ENCODE measurements around the gene GPR82. TPM values are rescaled to one million over a fixed set of nuclear protein-coding genes. Genes with fewer than 3 reads are reported as not detected.
A peak's percentile ranks its signal among the peaks of the same experiment; 100 is the strongest.
"Not testable (repeated sequence)": the region's sequence is repeated elsewhere in the genome, so short reads cannot be mapped to it uniquely, and the experiment has no call there.

Gene GPR82
- polyA plus RNA-seq (2013, experiment 1 of 2), result not detected
- polyA plus RNA-seq (2013, experiment 2 of 2), result not detected

DNA sequence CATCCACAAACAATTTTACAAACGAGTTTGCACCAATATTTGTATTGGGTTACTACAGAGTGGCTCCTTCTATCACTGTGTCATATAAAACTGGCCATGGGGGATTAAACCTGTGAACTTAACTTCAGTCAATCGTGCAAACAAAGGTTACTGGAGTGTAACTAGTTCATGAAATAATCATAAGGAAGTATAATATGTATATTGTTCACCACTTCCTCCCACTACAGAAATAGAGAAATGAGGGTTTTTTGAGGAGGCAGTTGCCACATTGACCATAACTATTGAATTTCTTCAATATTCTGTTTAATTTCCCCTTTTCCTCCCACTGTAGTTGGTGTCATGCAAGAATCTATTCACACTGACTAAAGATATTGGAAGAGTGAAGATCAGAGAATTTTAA is at the start of gene GPR82:
Gene GPR82, plus strand, starts transcription at position 356 of the 400 bp plus-strand sequence. CDS start 2,846 bp downstream, outside the sequence.
- H3K27ac ChIP-seq (ENCODE audit: low read length, poor library complexity, severe bottlenecking), result no peak within 1 kb of the TSS
- H2BK5ac ChIP-seq (ENCODE audit: low read depth, low read length, poor library complexity, severe bottlenecking), result no peak within 1 kb of the TSS
- peak within 1 kb of the TSS; percentile 42 for H3K9ac ChIP-seq (ENCODE audit: low read length)
- H3K36me3 ChIP-seq (ENCODE audit: control insufficient read depth in 1 of 2, insufficient read depth in 2 of 2, low read depth in 1 of 2, low read length in 2 of 2), result no peaks in the 10 kb centered on the region
- WGBS, result no CpG with 5 or more reads among the region's 2 CpGs
- no peak within 1 kb of the TSS for H4K8ac ChIP-seq (ENCODE audit: low read length)
- no peak for DNase-seq
- no peak within 1 kb of the TSS for H4K91ac ChIP-seq (ENCODE audit: low read length)
- H2AFZ ChIP-seq (ENCODE audit: low read depth, low read length), result no peak within 1 kb of the TSS
- no peak within 1 kb of the TSS for H2AK5ac ChIP-seq (ENCODE audit: low read length, severe bottlenecking)
- H3K4me3 ChIP-seq (ENCODE audit: insufficient read depth in 1 of 2, low read depth in 1 of 2, low read length in 2 of 2), result no peak within 1 kb of the TSS
- no peaks in the 10 kb centered on the region for H3K79me1 ChIP-seq (replicated peaks; ENCODE audit: low read length, poor library complexity, severe bottlenecking)
- H3K27me3 ChIP-seq (ENCODE audit: control insufficient read depth in 1 of 2, insufficient read depth in 1 of 2, low read length in 2 of 2), result no peaks in the 10 kb centered on the region
- H3K23ac ChIP-seq (ENCODE audit: low read length in 2 of 2), result no peak within 1 kb of the TSS
- no peak within 1 kb of the TSS for H2BK120ac ChIP-seq (ENCODE audit: low read depth, low read length)
- no peak within 1 kb of the TSS for H2BK15ac ChIP-seq (ENCODE audit: low read depth, poor library complexity, severe bottlenecking)
- no peak within 1 kb of the TSS for H3K4ac ChIP-seq (ENCODE audit: low read depth in 1 of 2, low read length in 2 of 2)
- H3K4me2 ChIP-seq (ENCODE audit: low read length, poor library complexity, severe bottlenecking), result no peak within 1 kb of the TSS
- H3K18ac ChIP-seq (ENCODE audit: low read depth in 1 of 2, low read length in 2 of 2), result no peak within 1 kb of the TSS
- peaks cover 4% of the 10 kb centered on the region for H3K9me3 ChIP-seq (ENCODE audit: control insufficient read depth, low read length)
- H3K4me1 ChIP-seq (ENCODE audit: control insufficient read depth, insufficient read depth, low read depth, low read length), result no peaks in the 10 kb centered on the region
- no peak within 1 kb of the TSS for H2BK12ac ChIP-seq (ENCODE audit: low read length in 2 of 2)
- no peak within 1 kb of the TSS for H3K14ac ChIP-seq (ENCODE audit: low read length in 2 of 2)

DNA sequence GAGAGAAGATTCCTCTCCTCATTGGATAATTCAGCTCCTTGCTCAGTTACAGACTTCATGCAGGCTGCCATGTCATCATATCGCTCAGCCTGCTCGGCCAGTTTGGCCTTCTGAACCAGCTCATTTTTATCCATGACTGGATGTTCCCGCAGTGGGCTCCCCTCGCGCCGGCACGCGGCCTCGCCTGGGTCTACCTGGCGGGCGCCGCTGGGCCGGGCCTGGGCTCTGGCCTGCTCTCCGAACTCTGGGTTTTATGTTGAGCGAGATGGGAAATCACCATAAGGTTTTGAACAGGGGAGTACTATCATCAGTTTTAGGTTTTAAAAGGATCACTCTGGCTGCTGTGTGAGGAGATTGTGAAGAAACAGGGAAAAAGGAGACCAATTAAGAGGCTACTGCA is 47.6 kb upstream of the GPR82 start:
- not testable (repeated sequence) for H3K18ac ChIP-seq (ENCODE audit: low read depth in 1 of 2, low read length in 2 of 2); H3K4me2 ChIP-seq (ENCODE audit: low read length, poor library complexity, severe bottlenecking); H2AFZ ChIP-seq (ENCODE audit: low read depth, low read length); H3K9ac ChIP-seq (ENCODE audit: low read length); H3K27me3 ChIP-seq (ENCODE audit: control insufficient read depth in 1 of 2, insufficient read depth in 1 of 2, low read length in 2 of 2); DNase-seq; H3K4ac ChIP-seq (ENCODE audit: low read depth in 1 of 2, low read length in 2 of 2); H4K91ac ChIP-seq (ENCODE audit: low read length); H2BK120ac ChIP-seq (ENCODE audit: low read depth, low read length); H4K8ac ChIP-seq (ENCODE audit: low read length); H2AK5ac ChIP-seq (ENCODE audit: low read length, severe bottlenecking); H3K23ac ChIP-seq (ENCODE audit: low read length in 2 of 2); H3K14ac ChIP-seq (ENCODE audit: low read length in 2 of 2); H3K9me3 ChIP-seq (ENCODE audit: control insufficient read depth, low read length); H3K27ac ChIP-seq (ENCODE audit: low read length, poor library complexity, severe bottlenecking); H2BK12ac ChIP-seq (ENCODE audit: low read length in 2 of 2); H3K4me1 ChIP-seq (ENCODE audit: control insufficient read depth, insufficient read depth, low read depth, low read length); H2BK15ac ChIP-seq (ENCODE audit: low read depth, poor library complexity, severe bottlenecking); H2BK5ac ChIP-seq (ENCODE audit: low read depth, low read length, poor library complexity, severe bottlenecking); H3K36me3 ChIP-seq (ENCODE audit: control insufficient read depth in 1 of 2, insufficient read depth in 2 of 2, low read depth in 1 of 2, low read length in 2 of 2); H3K4me3 ChIP-seq (ENCODE audit: insufficient read depth in 1 of 2, low read depth in 1 of 2, low read length in 2 of 2); H3K79me1 ChIP-seq (replicated peaks; ENCODE audit: low read length, poor library complexity, severe bottlenecking)
- 97% methylated on average over 15 of the region's 15 CpGs for WGBS

- DNase-seq, result no peak
- Histone ChIP-seq H3K23ac (ENCODE audit: low read length in 2 of 2) (no peak overlapping the region), H4K8ac (ENCODE audit: low read length) (no peak overlapping the region), H3K9ac (ENCODE audit: low read length) (no peak overlapping the region), H3K4me2 (ENCODE audit: low read length, poor library complexity, severe bottlenecking) (no peak overlapping the region), H2BK15ac (ENCODE audit: low read depth, poor library complexity, severe bottlenecking) (no peak overlapping the region), H3K18ac (ENCODE audit: low read depth in 1 of 2, low read length in 2 of 2) (no peak overlapping the region), H3K4me1 (ENCODE audit: control insufficient read depth, insufficient read depth, low read depth, low read length) (no peaks in the 10 kb centered on the region), H4K91ac (ENCODE audit: low read length) (no peak overlapping the region), H2BK120ac (ENCODE audit: low read depth, low read length) (no peak overlapping the region), H3K27ac (ENCODE audit: low read length, poor library complexity, severe bottlenecking) (no peak overlapping the region), H2AFZ (ENCODE audit: low read depth, low read length) (no peak overlapping the region), H3K27me3 (ENCODE audit: control insufficient read depth in 1 of 2, insufficient read depth in 1 of 2, low read length in 2 of 2) (peaks cover 0 to 7% of the 10 kb centered on the region in 2 experiments), H2BK5ac (ENCODE audit: low read depth, low read length, poor library complexity, severe bottlenecking) (no peak overlapping the region), H3K4ac (ENCODE audit: low read depth in 1 of 2, low read length in 2 of 2) (no peak overlapping the region), H3K9me3 (ENCODE audit: control insufficient read depth, low read length) (no peaks in the 10 kb centered on the region), H3K36me3 (ENCODE audit: control insufficient read depth in 1 of 2, insufficient read depth in 2 of 2, low read depth in 1 of 2, low read length in 2 of 2) (no peaks in the 10 kb centered on the region), H2AK5ac (ENCODE audit: low read length, severe bottlenecking) (no peak overlapping the region), H2BK12ac (ENCODE audit: low read length in 2 of 2) (no peak overlapping the region), H3K79me1 (replicated peaks; ENCODE audit: low read length, poor library complexity, severe bottlenecking) (no peaks in the 10 kb centered on the region), H3K14ac (ENCODE audit: low read length in 2 of 2) (no peak overlapping the region), H3K4me3 (ENCODE audit: insufficient read depth in 1 of 2, low read depth in 1 of 2, low read length in 2 of 2) (no peak overlapping the region)
- 94% methylated on average over 5 of the region's 6 CpGs for WGBS
Measured at GRCh38 chrX:41677183-41678060, 46.6 kb upstream of the GPR82 start.

DNA sequence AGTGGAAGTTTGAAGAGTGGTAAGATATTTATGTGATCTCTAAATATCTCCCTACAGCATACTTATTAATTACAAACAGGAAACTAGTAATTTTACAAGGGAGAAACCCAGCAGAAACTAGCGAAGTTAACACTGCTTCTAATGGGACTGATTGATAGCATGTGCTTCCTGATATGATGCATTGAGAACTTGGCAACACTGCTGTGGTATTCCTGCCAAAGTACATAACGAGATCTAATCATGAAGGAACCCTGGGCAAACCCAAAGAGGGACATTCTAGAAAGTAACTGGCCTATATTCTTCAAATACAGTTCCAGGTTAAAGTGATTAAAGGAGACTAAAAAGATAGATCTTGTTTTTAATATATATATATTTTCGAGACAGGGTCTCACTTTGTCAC is 39.8 kb upstream of the GPR82 start:
- Histone ChIP-seq H3K4ac (ENCODE audit: low read depth in 1 of 2, low read length in 2 of 2) (no peak overlapping the region), H3K9ac (ENCODE audit: low read length) (no peak overlapping the region), H3K27me3 (ENCODE audit: control insufficient read depth in 1 of 2, insufficient read depth in 1 of 2, low read length in 2 of 2) (peaks cover 0 to 3% of the 10 kb centered on the region in 2 experiments), H2AK5ac (ENCODE audit: low read length, severe bottlenecking) (no peak overlapping the region), H2BK15ac (ENCODE audit: low read depth, poor library complexity, severe bottlenecking) (no peak overlapping the region), H4K91ac (ENCODE audit: low read length) (no peak overlapping the region), H3K27ac (ENCODE audit: low read length, poor library complexity, severe bottlenecking) (no peak overlapping the region), H2BK12ac (ENCODE audit: low read length in 2 of 2) (no peak overlapping the region), H3K14ac (ENCODE audit: low read length in 2 of 2) (no peak overlapping the region), H3K79me1 (replicated peaks; ENCODE audit: low read length, poor library complexity, severe bottlenecking) (peaks cover 3% of the 10 kb centered on the region), H3K4me1 (ENCODE audit: control insufficient read depth, insufficient read depth, low read depth, low read length) (no peaks in the 10 kb centered on the region), H2BK5ac (ENCODE audit: low read depth, low read length, poor library complexity, severe bottlenecking) (no peak overlapping the region), H3K18ac (ENCODE audit: low read depth in 1 of 2, low read length in 2 of 2) (no peak overlapping the region), H3K4me2 (ENCODE audit: low read length, poor library complexity, severe bottlenecking) (no peak overlapping the region), H2AFZ (ENCODE audit: low read depth, low read length) (no peak overlapping the region), H3K36me3 (ENCODE audit: control insufficient read depth in 1 of 2, insufficient read depth in 2 of 2, low read depth in 1 of 2, low read length in 2 of 2) (no peaks in the 10 kb centered on the region), H4K8ac (ENCODE audit: low read length) (no peak overlapping the region), H3K9me3 (ENCODE audit: control insufficient read depth, low read length) (no peaks in the 10 kb centered on the region), H3K23ac (ENCODE audit: low read length in 2 of 2) (no peak overlapping the region), H3K4me3 (ENCODE audit: insufficient read depth in 1 of 2, low read depth in 1 of 2, low read length in 2 of 2) (no peak overlapping the region), H2BK120ac (ENCODE audit: low read depth, low read length) (no peak overlapping the region)
- no peak for DNase-seq
- whole genome bisulfite sequencing, result 100% methylated on average over 3 of the region's 3 CpGs

Measured in mesenchymal stem cell (in vitro differentiated cells and primary cell).